Measurements from ENCODE around the gene NCKAP5.

The NCKAP5 gene

GRCh38 chr2:132937629-132938028 is 630.6 kb downstream of the NCKAP5 start:
- DNase-seq (ENCODE audit: low read depth) = no peak

GRCh38 chr2:132936791-132937190 is 631.5 kb downstream of the NCKAP5 start:
- no peak for DNase-seq (ENCODE audit: low read depth)

DNA sequence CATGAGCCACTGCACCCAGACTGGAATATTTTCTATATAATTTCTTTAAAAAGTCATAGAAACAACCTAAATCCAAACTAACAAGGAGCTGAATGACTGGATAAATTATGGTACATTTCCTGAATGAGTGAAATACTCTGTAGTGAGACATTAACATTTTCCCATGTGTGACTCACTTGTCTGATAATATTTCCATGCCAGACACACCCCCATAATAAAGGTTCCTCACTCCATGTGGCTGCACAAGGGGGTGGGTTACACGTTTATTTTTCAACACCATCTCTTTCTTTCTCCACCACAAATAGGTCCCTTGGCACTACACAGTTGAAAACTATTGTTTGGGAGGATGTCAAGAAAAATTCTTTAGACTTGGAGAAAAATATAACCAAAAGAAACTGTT is 632.0 kb downstream of the NCKAP5 start:
- DNase-seq (ENCODE audit: low read depth) = no peak

GRCh38 chr2:132929786-132930185 is 638.5 kb downstream of the NCKAP5 start:
- DNase-seq (ENCODE audit: low read depth) = no peak

DNA sequence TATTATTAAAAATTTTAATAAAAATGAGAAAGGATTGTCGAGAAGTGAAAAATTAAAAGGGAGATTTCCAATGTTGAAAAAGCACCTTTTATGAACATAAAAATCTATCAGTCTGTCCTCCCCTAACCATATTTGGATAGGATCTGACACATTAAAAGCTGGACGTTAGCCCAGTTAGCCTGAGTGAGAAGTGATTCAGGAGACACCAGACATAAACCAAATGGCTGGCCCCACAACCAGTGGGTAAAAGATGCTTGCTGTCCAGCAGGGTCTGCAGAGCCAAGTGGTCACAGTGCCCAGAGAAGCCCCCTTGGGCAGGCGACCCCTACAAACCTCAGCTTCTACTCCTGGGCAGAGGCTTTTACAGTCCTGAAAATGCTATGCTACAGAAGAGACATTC is 644.5 kb downstream of the NCKAP5 start:
- peak; percentile 51 for DNase-seq (ENCODE audit: low read depth)

DNA sequence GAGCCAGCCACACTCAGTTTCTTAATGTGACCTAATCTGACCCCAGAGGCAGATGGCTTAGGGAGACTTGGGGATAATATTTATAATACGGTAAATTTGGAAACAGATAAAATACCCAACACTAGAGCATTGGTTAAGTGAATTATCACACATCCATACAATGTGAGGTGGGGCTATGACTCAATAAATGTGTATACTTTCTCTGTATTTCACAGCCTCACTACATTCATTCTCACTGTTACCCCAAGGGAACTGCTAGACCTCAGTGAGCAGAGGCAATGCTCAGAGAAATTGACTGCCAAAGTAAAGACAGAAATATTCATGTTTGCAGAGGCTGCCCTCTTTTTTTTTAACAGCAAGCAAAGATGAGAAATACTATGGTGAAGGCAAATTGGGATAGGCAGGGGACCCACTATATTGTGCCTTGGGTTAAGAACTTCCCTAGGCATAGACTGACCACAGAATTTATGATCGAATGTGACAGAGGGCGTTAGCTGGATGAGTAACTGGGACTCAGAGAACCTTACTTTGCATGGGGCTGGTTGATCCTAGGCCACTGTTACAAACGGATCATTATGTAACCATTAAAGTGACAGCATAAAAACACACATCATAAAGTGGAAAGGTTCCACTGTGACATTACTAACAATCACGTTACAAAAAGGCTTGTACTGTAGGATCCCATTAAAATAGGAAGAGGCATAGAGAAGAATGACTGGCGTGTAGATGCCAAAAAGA is 652.3 kb downstream of the NCKAP5 start:
- DNase-seq (ENCODE audit: low read depth) = no peak

- DNase-seq (ENCODE audit: low read depth) = no peak
These were observed 656.2 kb downstream of the NCKAP5 start for GRCh38 chr2:132911726-132912724.

DNA sequence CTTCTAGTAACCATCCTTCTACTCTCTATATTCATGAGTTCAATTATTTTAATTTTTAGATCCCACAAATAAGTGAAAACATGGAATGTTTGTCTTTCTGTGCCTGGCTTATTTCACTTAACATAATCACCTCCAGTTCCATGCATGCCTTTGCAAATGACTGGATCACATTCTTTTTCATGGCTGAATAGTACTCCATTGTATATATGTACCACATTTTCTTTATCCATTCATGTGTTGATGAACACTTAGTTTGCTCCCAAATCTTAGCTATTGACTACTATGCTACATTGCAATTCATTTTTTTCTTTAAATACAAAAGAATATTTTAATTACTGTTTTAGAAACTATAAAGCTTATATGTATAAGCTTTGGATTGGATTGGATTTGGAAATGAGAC is 657.8 kb downstream of the NCKAP5 start:
- no peak for DNase-seq (ENCODE audit: low read depth)

DNA sequence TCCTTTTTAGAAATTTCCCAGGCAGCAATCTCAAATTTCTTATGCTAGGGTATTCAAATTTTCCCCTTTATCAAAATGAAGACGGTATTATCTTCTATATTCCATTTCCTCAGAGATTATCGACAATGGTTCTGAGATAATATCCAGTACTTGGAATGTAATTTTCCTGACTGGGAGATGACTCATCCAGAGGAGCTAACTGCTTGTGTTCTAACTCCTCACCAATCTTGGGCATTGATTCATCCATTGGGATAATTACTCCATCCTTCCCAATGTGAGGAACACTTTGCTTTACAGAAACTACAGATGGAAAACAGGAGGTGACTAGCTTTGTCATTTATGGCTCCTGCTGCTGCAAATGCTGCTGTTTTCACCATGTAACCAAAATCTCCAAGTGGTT is 658.8 kb downstream of the NCKAP5 start:
- peak; percentile 41 for DNase-seq (ENCODE audit: low read depth)

- no peak for DNase-seq (ENCODE audit: low read depth)
These were observed 664.0 kb downstream of the NCKAP5 start for GRCh38 chr2:132904142-132904842.

DNA sequence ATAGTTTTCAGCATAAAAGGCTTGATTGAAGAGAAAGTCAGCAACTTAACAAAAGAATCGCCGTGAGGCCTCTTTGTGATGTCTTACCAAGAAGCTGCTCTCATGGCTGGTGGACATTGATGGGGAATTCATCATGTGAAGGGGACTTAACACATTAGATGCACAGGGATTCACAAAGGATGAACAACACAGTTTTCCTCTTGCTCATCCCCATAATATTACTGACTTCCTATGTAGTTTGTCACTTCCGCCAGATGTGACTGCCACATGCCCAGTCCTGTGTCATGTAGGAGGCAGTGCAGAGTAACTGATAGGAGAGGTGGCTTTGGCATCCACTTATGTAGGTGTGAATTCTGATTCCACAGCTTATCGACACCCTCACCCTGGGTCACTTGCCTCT is 665.6 kb downstream of the NCKAP5 start:
- no peak for DNase-seq (ENCODE audit: low read depth)

GRCh38 chr2:132901661-132902060 is 666.6 kb downstream of the NCKAP5 start:
- DNase-seq (ENCODE audit: low read depth) = no peak

- DNase-seq (ENCODE audit: low read depth) = no peak
These were observed 671.2 kb downstream of the NCKAP5 start for GRCh38 chr2:132897111-132897510.

- no peak for DNase-seq (ENCODE audit: low read depth)
These were observed 672.2 kb downstream of the NCKAP5 start for GRCh38 chr2:132896073-132896472.

DNA sequence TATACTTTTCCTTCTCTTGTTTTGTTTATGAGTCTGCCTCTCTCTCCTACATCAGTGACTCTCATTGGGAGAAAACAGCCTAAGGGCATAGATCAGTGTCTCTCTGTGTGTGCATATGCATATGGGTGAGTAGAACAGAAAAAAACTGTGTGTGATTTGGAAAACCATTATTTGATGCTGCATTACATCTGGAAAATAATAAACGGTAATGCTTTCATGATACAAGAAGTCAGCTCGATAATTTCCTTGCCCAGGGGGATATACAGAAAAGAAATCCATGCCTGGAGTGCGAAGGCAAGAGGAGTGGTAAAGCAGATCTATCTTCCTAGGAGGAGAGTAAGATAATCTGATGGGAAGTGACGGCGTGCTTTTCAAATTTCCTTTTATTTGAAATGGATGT is 676.8 kb downstream of the NCKAP5 start:
- no peak for DNase-seq (ENCODE audit: low read depth)

- no peak for DNase-seq (ENCODE audit: low read depth)
These were observed 681.7 kb downstream of the NCKAP5 start for GRCh38 chr2:132886574-132886973.

DNA sequence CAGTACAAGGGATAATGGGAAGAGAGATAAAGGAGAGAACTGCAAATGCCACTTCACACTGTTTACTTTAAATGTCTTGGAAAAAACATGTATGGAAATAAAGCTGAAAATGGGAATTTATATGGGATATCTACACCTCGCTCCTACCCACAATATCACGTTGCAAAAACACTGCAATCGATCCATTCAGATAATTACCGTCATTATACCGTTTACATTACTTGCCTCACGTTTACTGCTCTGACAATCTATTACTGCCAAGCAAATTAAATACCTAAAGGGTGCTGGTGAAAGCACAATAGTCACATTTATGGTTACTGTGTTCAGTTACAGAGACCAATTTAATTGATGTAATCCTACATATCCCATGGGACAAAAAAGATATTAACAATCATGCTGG is 683.6 kb downstream of the NCKAP5 start:
- no peak for DNase-seq (ENCODE audit: low read depth)

DNA sequence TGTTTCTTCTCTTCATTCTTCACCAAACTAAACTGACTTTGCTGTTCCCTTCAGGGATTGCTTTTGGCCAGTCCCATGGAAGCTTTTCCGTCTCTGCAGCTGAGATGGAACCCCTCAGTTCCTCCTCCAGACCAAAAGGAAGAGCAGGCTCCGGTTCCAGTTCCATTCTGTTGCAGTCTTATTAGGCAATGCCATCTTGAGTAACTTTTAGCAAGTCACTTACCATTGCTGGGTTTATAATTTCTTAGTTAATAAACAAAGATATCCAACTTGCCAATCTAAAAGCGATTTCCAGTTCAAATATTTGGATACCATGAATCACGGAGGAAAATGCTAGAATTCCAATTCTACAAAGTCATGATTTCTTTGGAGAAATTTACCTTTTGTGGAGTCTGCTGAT is 684.0 kb downstream of the NCKAP5 start:
- no peak for DNase-seq (ENCODE audit: low read depth)

DNA sequence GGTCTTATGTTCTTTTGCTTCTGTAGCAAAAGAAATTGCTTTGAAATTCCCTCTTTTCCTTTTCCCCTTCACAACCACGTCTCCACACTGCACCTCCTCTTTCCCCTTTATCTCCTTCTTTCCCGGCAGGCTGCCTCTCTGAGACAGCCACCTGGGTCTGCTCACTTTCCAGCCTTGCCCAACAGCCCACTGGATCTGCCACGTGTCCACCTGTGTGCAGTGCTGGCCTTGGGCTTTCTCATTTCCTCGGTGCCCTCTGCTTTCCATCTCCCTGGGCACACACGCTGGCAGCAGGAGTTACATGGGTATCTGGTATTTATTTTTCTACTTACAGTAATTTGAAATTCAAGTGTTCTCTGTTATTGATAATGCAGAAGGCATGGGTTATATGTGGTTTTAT is 684.8 kb downstream of the NCKAP5 start:
- DNase-seq (ENCODE audit: low read depth) = no peak

- DNase-seq (ENCODE audit: low read depth) = no peak
These were observed 686.7 kb downstream of the NCKAP5 start for GRCh38 chr2:132881546-132881945.

GRCh38 chr2:132877923-132878322 is 690.3 kb downstream of the NCKAP5 start:
- DNase-seq (ENCODE audit: low read depth) = no peak

GRCh38 chr2:132876745-132877391 is 691.4 kb downstream of the NCKAP5 start:
- no peak for DNase-seq (ENCODE audit: low read depth)

Measured in HS-27A (cell line).